ENCODE measurements around the gene PLB1.

The PLB1 gene

GRCh38 chr2:28653892-28654662 is 158.2 kb downstream of the PLB1 start:
- H3K9me3 ChIP-seq (ENCODE audit: control insufficient read depth, low read depth, low read length), result no peaks in the 10 kb centered on the region
- no peak overlapping the region for H3K4me3 ChIP-seq (ENCODE audit: low read length)
- no peak overlapping the region for H3K27ac ChIP-seq (ENCODE audit: low read length)
- no peak overlapping the region for H3K9ac ChIP-seq (ENCODE audit: low read length)
- H3K36me3 ChIP-seq (ENCODE audit: control insufficient read depth, low read depth, low read length), result no peaks in the 10 kb centered on the region
- peaks cover 4% of the 10 kb centered on the region for H3K4me1 ChIP-seq (ENCODE audit: control insufficient read depth, low read depth, low read length)
- H3K27me3 ChIP-seq (ENCODE audit: control insufficient read depth, insufficient read depth, low read length), result no peaks in the 10 kb centered on the region

GRCh38 chr2:28654663-28655320 is 158.9 kb downstream of the PLB1 start:
- H3K4me1 ChIP-seq (ENCODE audit: control insufficient read depth, low read depth, low read length), result peaks cover 4% of the 10 kb centered on the region
- no peaks in the 10 kb centered on the region for H3K9me3 ChIP-seq (ENCODE audit: control insufficient read depth, low read depth, low read length)
- H3K9ac ChIP-seq (ENCODE audit: low read length), result no peak overlapping the region
- H3K4me3 ChIP-seq (ENCODE audit: low read length), result no peak overlapping the region
- no peaks in the 10 kb centered on the region for H3K27me3 ChIP-seq (ENCODE audit: control insufficient read depth, insufficient read depth, low read length)
- H3K36me3 ChIP-seq (ENCODE audit: control insufficient read depth, low read depth, low read length), result no peaks in the 10 kb centered on the region
- no peak overlapping the region for H3K27ac ChIP-seq (ENCODE audit: low read length)

- Histone ChIP-seq H3K36me3 (ENCODE audit: control insufficient read depth, low read depth, low read length) (no peaks in the 10 kb centered on the region), H3K4me3 (ENCODE audit: low read length) (no peak overlapping the region), H3K9me3 (ENCODE audit: control insufficient read depth, low read depth, low read length) (no peaks in the 10 kb centered on the region), H3K27ac (ENCODE audit: low read length) (no peak overlapping the region), H3K4me1 (ENCODE audit: control insufficient read depth, low read depth, low read length) (peaks cover 4% of the 10 kb centered on the region), H3K27me3 (ENCODE audit: control insufficient read depth, insufficient read depth, low read length) (no peaks in the 10 kb centered on the region), H3K9ac (ENCODE audit: low read length) (no peak overlapping the region)
Measured at GRCh38 chr2:28656937-28657615, 161.2 kb downstream of the PLB1 start.

DNA sequence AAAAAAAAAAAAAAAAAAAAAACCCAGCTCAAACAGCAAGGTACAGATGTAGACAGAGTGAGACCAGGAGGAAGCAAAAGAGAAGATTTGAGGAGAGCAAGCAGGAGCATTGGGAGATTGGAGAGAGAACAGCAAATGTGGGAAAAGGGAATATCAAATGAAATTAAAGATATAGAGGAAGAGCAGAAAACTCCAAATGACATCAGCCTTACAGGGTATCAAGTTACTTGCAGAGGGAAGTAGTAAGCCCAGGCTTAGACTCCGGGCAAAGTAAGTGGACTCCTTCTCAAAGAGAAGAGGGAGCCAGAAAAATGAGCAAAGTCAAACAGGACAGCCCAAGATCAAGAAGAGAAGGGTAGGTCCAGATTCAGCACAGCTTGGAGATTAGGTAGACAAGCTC is 162.5 kb downstream of the PLB1 start:
- no peak overlapping the region for H3K27ac ChIP-seq (ENCODE audit: low read length)

DNA sequence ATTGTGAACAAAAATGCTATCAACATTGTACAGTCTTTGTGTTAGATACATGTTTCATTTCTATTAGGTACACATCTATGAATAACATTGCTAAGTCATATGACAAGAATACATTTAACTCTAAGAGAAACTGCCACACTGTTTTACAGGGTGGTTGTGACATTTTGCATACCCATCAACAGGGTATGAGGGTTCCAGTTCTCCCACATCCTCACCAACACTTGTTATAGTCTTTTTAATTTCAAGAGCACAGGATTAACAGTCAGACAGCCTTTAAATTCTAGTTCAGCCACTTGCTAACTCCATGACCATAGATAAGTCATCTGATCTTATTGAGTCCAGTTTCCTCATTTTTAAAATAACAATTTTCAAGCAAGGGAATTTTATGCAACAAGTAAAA is 163.3 kb downstream of the PLB1 start:
- Histone ChIP-seq H3K27ac (ENCODE audit: low read length) (no peak overlapping the region), H3K9me3 (ENCODE audit: control insufficient read depth, low read depth, low read length) (no peaks in the 10 kb centered on the region), H3K36me3 (ENCODE audit: control insufficient read depth, low read depth, low read length) (no peaks in the 10 kb centered on the region), H3K9ac (ENCODE audit: low read length) (no peak overlapping the region), H3K4me3 (ENCODE audit: low read length) (no peak overlapping the region), H3K4me1 (ENCODE audit: control insufficient read depth, low read depth, low read length) (peaks cover 4% of the 10 kb centered on the region), H3K27me3 (ENCODE audit: control insufficient read depth, insufficient read depth, low read length) (no peaks in the 10 kb centered on the region)

More for the DNA sequence above, 162.5 kb downstream of the PLB1 start:
- H3K4me3 ChIP-seq (ENCODE audit: low read length), result no peak overlapping the region
- no peaks in the 10 kb centered on the region for H3K36me3 ChIP-seq (ENCODE audit: control insufficient read depth, low read depth, low read length)
- H3K4me1 ChIP-seq (ENCODE audit: control insufficient read depth, low read depth, low read length), result peaks cover 4% of the 10 kb centered on the region
- H3K9ac ChIP-seq (ENCODE audit: low read length), result no peak overlapping the region
- H3K9me3 ChIP-seq (ENCODE audit: control insufficient read depth, low read depth, low read length), result no peaks in the 10 kb centered on the region
- H3K27me3 ChIP-seq (ENCODE audit: control insufficient read depth, insufficient read depth, low read length), result no peaks in the 10 kb centered on the region

GRCh38 chr2:28661589-28662001 is 165.7 kb downstream of the PLB1 start:
- Histone ChIP-seq H3K9ac (ENCODE audit: low read length) (no peak overlapping the region), H3K27me3 (ENCODE audit: control insufficient read depth, insufficient read depth, low read length) (no peaks in the 10 kb centered on the region), H3K4me3 (ENCODE audit: low read length) (no peak overlapping the region), H3K36me3 (ENCODE audit: control insufficient read depth, low read depth, low read length) (no peaks in the 10 kb centered on the region), H3K9me3 (ENCODE audit: control insufficient read depth, low read depth, low read length) (no peaks in the 10 kb centered on the region), H3K4me1 (ENCODE audit: control insufficient read depth, low read depth, low read length) (peaks cover 4% of the 10 kb centered on the region), H3K27ac (ENCODE audit: low read length) (no peak overlapping the region)

DNA sequence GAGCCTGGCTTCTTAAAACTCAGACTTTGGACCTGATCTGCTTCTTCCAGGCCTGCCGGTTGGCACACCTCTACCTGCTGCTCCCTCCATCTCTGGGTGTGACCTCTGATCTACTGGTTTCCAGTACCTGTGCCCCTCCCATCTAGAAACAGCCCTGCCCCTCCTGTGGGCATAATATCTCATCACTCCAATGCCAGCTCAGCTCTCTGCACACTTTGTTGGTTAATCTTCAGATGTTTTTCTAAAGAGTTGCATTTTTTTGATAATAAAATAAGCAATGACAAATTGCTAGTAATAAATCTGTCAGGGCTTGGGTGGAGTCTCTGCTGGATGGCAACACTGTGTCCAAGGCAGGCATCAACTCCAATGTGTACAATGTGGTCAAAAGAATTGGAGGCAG is 166.2 kb downstream of the PLB1 start:
- Histone ChIP-seq H3K9me3 (ENCODE audit: control insufficient read depth, low read depth, low read length) (no peaks in the 10 kb centered on the region), H3K36me3 (ENCODE audit: control insufficient read depth, low read depth, low read length) (no peaks in the 10 kb centered on the region), H3K4me1 (ENCODE audit: control insufficient read depth, low read depth, low read length) (peaks cover 4% of the 10 kb centered on the region), H3K4me3 (ENCODE audit: low read length) (no peak overlapping the region), H3K27me3 (ENCODE audit: control insufficient read depth, insufficient read depth, low read length) (no peaks in the 10 kb centered on the region), H3K9ac (ENCODE audit: low read length) (no peak overlapping the region), H3K27ac (ENCODE audit: low read length) (no peak overlapping the region)

- H3K27me3 ChIP-seq (ENCODE audit: control insufficient read depth, insufficient read depth, low read length), result no peaks in the 10 kb centered on the region
- H3K9ac ChIP-seq (ENCODE audit: low read length), result no peak overlapping the region
- no peaks in the 10 kb centered on the region for H3K36me3 ChIP-seq (ENCODE audit: control insufficient read depth, low read depth, low read length)
- H3K4me1 ChIP-seq (ENCODE audit: control insufficient read depth, low read depth, low read length), result peaks cover 4% of the 10 kb centered on the region
- H3K9me3 ChIP-seq (ENCODE audit: control insufficient read depth, low read depth, low read length), result no peaks in the 10 kb centered on the region
- H3K4me3 ChIP-seq (ENCODE audit: low read length), result no peak overlapping the region
- no peak overlapping the region for H3K27ac ChIP-seq (ENCODE audit: low read length)
Measured at GRCh38 chr2:28662468-28663181, 166.8 kb downstream of the PLB1 start.

GRCh38 chr2:28663359-28663758 is 167.5 kb downstream of the PLB1 start:
- Histone ChIP-seq H3K9ac (ENCODE audit: low read length) (no peak overlapping the region), H3K27me3 (ENCODE audit: control insufficient read depth, insufficient read depth, low read length) (no peaks in the 10 kb centered on the region), H3K36me3 (ENCODE audit: control insufficient read depth, low read depth, low read length) (no peaks in the 10 kb centered on the region), H3K4me1 (ENCODE audit: control insufficient read depth, low read depth, low read length) (peaks cover 3% of the 10 kb centered on the region), H3K4me3 (ENCODE audit: low read length) (no peak overlapping the region), H3K9me3 (ENCODE audit: control insufficient read depth, low read depth, low read length) (no peaks in the 10 kb centered on the region), H3K27ac (ENCODE audit: low read length) (no peak overlapping the region)

GRCh38 chr2:28664120-28664842 is 168.4 kb downstream of the PLB1 start:
- Histone ChIP-seq H3K9ac (ENCODE audit: low read length) (no peak overlapping the region), H3K4me3 (ENCODE audit: low read length) (no peak overlapping the region), H3K27me3 (ENCODE audit: control insufficient read depth, insufficient read depth, low read length) (no peaks in the 10 kb centered on the region), H3K36me3 (ENCODE audit: control insufficient read depth, low read depth, low read length) (no peaks in the 10 kb centered on the region), H3K27ac (ENCODE audit: low read length) (no peak overlapping the region), H3K9me3 (ENCODE audit: control insufficient read depth, low read depth, low read length) (no peaks in the 10 kb centered on the region), H3K4me1 (ENCODE audit: control insufficient read depth, low read depth, low read length) (no peaks in the 10 kb centered on the region)

Data from iPS-18a (cell line).